ENCODE measurements around the gene MBD5. TPM values are rescaled to one million over a fixed set of nuclear protein-coding genes. Genes with fewer than 3 reads are reported as not detected.
"Not testable (repeated sequence)": the region's sequence is repeated elsewhere in the genome, so short reads cannot be mapped to it uniquely, and the experiment has no call there.

MBD5 gene
- total RNA-seq, 8 experiments from 2014 or later = 20.2 to 88.4 (median 34.8) TPM

- ATAC-seq (replicated peaks in 6 of 8); H3K27ac ChIP-seq; H3K4me1 ChIP-seq (replicated peaks in 1 of 2); H3K4me3 ChIP-seq: not testable (repeated sequence)
- in situ Hi-C loops (cut with MboI; ENCODE audit: low pct_unique_long_range_greater_than_20kb in 2 of 9, low sequenced_read_pairs in 9 of 9, unreplicated experiment in 9 of 9) = loop anchor here in 1 of 9 experiments (25.0 kb wide), 1 partner anchor 444 kb away; no protein-coding TSS in a partner anchor
- 66 to 100% (median 87%) methylated on average over 1 to 5 of the region's 5 CpGs; no CpG with 5 or more reads in 2 of the 10 experiments for WGBS, 10 experiments
These were observed 522.2 kb downstream of the MBD5 start for GRCh38 chr2:148543088-148543540.

GRCh38 chr2:148545390-148546256 is 524.7 kb downstream of the MBD5 start:
- in situ Hi-C loops (cut with MboI; ENCODE audit: low pct_unique_long_range_greater_than_20kb in 2 of 9, low sequenced_read_pairs in 9 of 9, unreplicated experiment in 9 of 9) = loop anchor here in 1 of 9 experiments (25.0 kb wide), 1 partner anchor 442 kb away; no protein-coding TSS in a partner anchor
- Histone ChIP-seq H3K4me1 (replicated peaks in 1 of 2) (no peaks in the 10 kb centered on the region), H3K4me3 (no peak overlapping the region), H3K27ac (no peak overlapping the region)
- no peak for ATAC-seq (replicated peaks in 6 of 8)
- WGBS, 10 experiments = 57 to 94% (median 70%) methylated on average over 1 to 4 of the region's 8 CpGs; no CpG with 5 or more reads in 3 of the 10 experiments

- Histone ChIP-seq H3K27ac (no peak overlapping the region), H3K4me1 (replicated peaks in 1 of 2) (no peaks in the 10 kb centered on the region), H3K4me3 (no peak overlapping the region)
- in situ Hi-C loops (cut with MboI; ENCODE audit: low pct_unique_long_range_greater_than_20kb in 2 of 9, low sequenced_read_pairs in 9 of 9, unreplicated experiment in 9 of 9) = loop anchor here in 1 of 9 experiments (25.0 kb wide), 1 partner anchor 441 kb away; no protein-coding TSS in a partner anchor
- no peak for ATAC-seq (replicated peaks in 6 of 8)
- 60 to 100% (median 94%) methylated on average over 1 of the region's 1 CpG; no CpG with 5 or more reads in 6 of the 10 experiments for WGBS, 10 experiments
These were observed 525.4 kb downstream of the MBD5 start for GRCh38 chr2:148546270-148546669.

- no peaks in the 10 kb centered on the region for H3K4me1 ChIP-seq (replicated peaks in 1 of 2)
- H3K4me3 ChIP-seq = no peak overlapping the region
- ATAC-seq (replicated peaks in 6 of 8) = no peak
- in situ Hi-C loops (cut with MboI; ENCODE audit: low pct_unique_long_range_greater_than_20kb in 2 of 9, low sequenced_read_pairs in 9 of 9, unreplicated experiment in 9 of 9) = loop anchor here in 1 of 9 experiments (25.0 kb wide), 1 partner anchor 438 kb away; no protein-coding TSS in a partner anchor
- WGBS, 10 experiments = 0 to 100% (median 93%) methylated on average over 1 to 6 of the region's 7 CpGs; no CpG with 5 or more reads in 1 of the 10 experiments
- no peak overlapping the region for H3K27ac ChIP-seq
These were observed 528.0 kb downstream of the MBD5 start for GRCh38 chr2:148548716-148549400.

- ATAC-seq (replicated peaks in 6 of 8) = no peak
- in situ Hi-C loops (cut with MboI; ENCODE audit: low pct_unique_long_range_greater_than_20kb in 2 of 9, low sequenced_read_pairs in 9 of 9, unreplicated experiment in 9 of 9) = no loop called here
- 50 to 100% (median 85%) methylated on average over 1 to 9 of the region's 9 CpGs for WGBS, 10 experiments
These were observed 531.9 kb downstream of the MBD5 start for GRCh38 chr2:148552675-148553331.

GRCh38 chr2:148553332-148553887 is 532.5 kb downstream of the MBD5 start:
- in situ Hi-C loops (cut with MboI; ENCODE audit: low pct_unique_long_range_greater_than_20kb in 2 of 9, low sequenced_read_pairs in 9 of 9, unreplicated experiment in 9 of 9) = no loop called here
- Histone ChIP-seq H3K4me3 (no peak overlapping the region), H3K27ac (no peak overlapping the region), H3K4me1 (replicated peaks in 1 of 2) (peaks cover 4 to 10% of the 10 kb centered on the region in 2 donors)
- ATAC-seq (replicated peaks in 6 of 8) = no peak
- WGBS, 10 experiments = 76 to 100% (median 88%) methylated on average over 1 to 7 of the region's 7 CpGs

More at GRCh38 chr2:148552675-148553331, 531.9 kb downstream of the MBD5 start:
- Histone ChIP-seq H3K27ac (no peak overlapping the region), H3K4me3 (no peak overlapping the region), H3K4me1 (replicated peaks in 1 of 2) (peaks cover 4 to 10% of the 10 kb centered on the region in 2 donors)

GRCh38 chr2:148554459-148555247 is 533.8 kb downstream of the MBD5 start:
- in situ Hi-C loops (cut with MboI; ENCODE audit: low pct_unique_long_range_greater_than_20kb in 2 of 9, low sequenced_read_pairs in 9 of 9, unreplicated experiment in 9 of 9) = no loop called here
- Histone ChIP-seq H3K4me3 (no peak overlapping the region), H3K4me1 (replicated peaks in 1 of 2) (peaks cover 4 to 10% of the 10 kb centered on the region in 2 donors), H3K27ac (no peak overlapping the region)
- peak; percentile 59 to 99 (median 78) for ATAC-seq (replicated peaks in 6 of 8)
- 13 to 39% (median 31%) methylated on average over 2 to 5 of the region's 6 CpGs; no CpG with 5 or more reads in 1 of the 10 experiments for WGBS, 10 experiments

GRCh38 chr2:148555622-148556294 is 534.9 kb downstream of the MBD5 start:
- no peak overlapping the region for H3K4me3 ChIP-seq
- in situ Hi-C loops (cut with MboI; ENCODE audit: low pct_unique_long_range_greater_than_20kb in 2 of 9, low sequenced_read_pairs in 9 of 9, unreplicated experiment in 9 of 9) = no loop called here
- H3K27ac ChIP-seq = no peak overlapping the region
- H3K4me1 ChIP-seq (replicated peaks in 1 of 2) = peaks cover 4 to 10% of the 10 kb centered on the region in 2 donors
- no peak for ATAC-seq (replicated peaks in 6 of 8)
- 33 to 100% (median 83%) methylated on average over 2 to 6 of the region's 6 CpGs for WGBS, 10 experiments

- in situ Hi-C loops (cut with MboI; ENCODE audit: low pct_unique_long_range_greater_than_20kb in 2 of 9, low sequenced_read_pairs in 9 of 9, unreplicated experiment in 9 of 9) = no loop called here
- WGBS, 10 experiments = 60 to 100% (median 94%) methylated on average over 1 to 5 of the region's 5 CpGs; no CpG with 5 or more reads in 1 of the 10 experiments
- Histone ChIP-seq H3K27ac (no peak overlapping the region), H3K4me3 (no peak overlapping the region), H3K4me1 (replicated peaks in 1 of 2) (peaks cover 4 to 10% of the 10 kb centered on the region in 2 donors)
- ATAC-seq (replicated peaks in 6 of 8) = no peak
These were observed 537.0 kb downstream of the MBD5 start for GRCh38 chr2:148557844-148558436.

- ATAC-seq (replicated peaks in 6 of 8) = peak in 2 of 8 experiments; percentile 26 to 51
- H3K27ac ChIP-seq = no peak overlapping the region
- in situ Hi-C loops (cut with MboI; ENCODE audit: low pct_unique_long_range_greater_than_20kb in 2 of 9, low sequenced_read_pairs in 9 of 9, unreplicated experiment in 9 of 9) = no loop called here
- 20 to 100% (median 83%) methylated on average over 1 to 4 of the region's 5 CpGs; no CpG with 5 or more reads in 6 of the 10 experiments for WGBS, 10 experiments
- H3K4me3 ChIP-seq = no peak overlapping the region
- no peaks in the 10 kb centered on the region for H3K4me1 ChIP-seq (replicated peaks in 1 of 2)
These were observed 539.6 kb downstream of the MBD5 start for GRCh38 chr2:148560496-148560895.

GRCh38 chr2:148561389-148561788 is 540.5 kb downstream of the MBD5 start:
- 77 to 100% (median 88%) methylated on average over 2 to 11 of the region's 14 CpGs; no CpG with 5 or more reads in 6 of the 10 experiments for WGBS, 10 experiments
- Histone ChIP-seq H3K27ac (no peak overlapping the region), H3K4me3 (no peak overlapping the region), H3K4me1 (replicated peaks in 1 of 2) (no peaks in the 10 kb centered on the region)
- in situ Hi-C loops (cut with MboI; ENCODE audit: low pct_unique_long_range_greater_than_20kb in 2 of 9, low sequenced_read_pairs in 9 of 9, unreplicated experiment in 9 of 9) = no loop called here
- ATAC-seq (replicated peaks in 6 of 8) = no peak
